Hepatocyte (in vitro differentiated cells): Measurements from ENCODE around the gene CTNND2.

Experiments used
- CTCF ChIP-seq: fragments of 200-600 bp; sonication (generic); IDR thresholded peaks from 2 replicates; pipeline ENCODE4 v1.5.1; 2016; ENCODE audit warnings: antibody characterized with exemption, mild to moderate bottlenecking; ENCODE audit not compliant: poor library complexity
- EZH2 ChIP-seq: fragments of 200-600 bp; sonication (generic); IDR thresholded peaks from 2 replicates; pipeline ENCODE4 v1.6.1; 2016; ENCODE audit warnings: antibody characterized with exemption, mild to moderate bottlenecking, borderline replicate concordance

DNA sequence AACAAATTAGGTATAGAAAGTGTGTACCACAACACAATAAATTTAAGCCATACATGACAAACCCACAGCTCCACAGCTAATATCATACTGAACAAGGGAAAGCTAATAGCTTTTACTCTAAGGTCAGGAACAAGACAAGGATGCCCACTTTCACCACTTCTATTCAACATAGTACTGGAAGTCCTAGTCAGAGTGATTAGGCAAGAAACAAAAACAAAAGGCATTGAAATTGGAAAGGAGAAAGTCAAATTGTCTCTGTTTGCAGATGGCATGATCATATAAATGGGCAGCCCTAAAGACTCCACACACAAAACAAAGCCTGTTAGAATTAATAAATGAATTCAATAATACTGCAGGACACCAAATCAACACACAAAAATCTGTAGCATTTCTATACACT is 548.8 kb downstream of the CTNND2 start:
- TF ChIP-seq CTCF: no peak
- TF ChIP-seq EZH2: no peak
